ENCODE measurements around the gene UBA52.

- TF ChIP-seq CTCF (conservative IDR thresholded peaks at IDR 0.05; ENCODE audit: low read depth in 2 of 2) (no peak), POLR2AphosphoS5 (IDR thresholded peaks at IDR 0.05; ENCODE audit: low read depth) (no peak), EZH2 (IDR thresholded peaks at IDR 0.05; ENCODE audit: low read depth, unreplicated experiment) (no peak), EZH2phosphoT487 (IDR thresholded peaks at IDR 0.05; ENCODE audit: unreplicated experiment) (no peak), JUNB (IDR thresholded peaks at IDR 0.05; ENCODE audit: unreplicated experiment) (no peak)
- TF ChIP-seq, protein P1, sequence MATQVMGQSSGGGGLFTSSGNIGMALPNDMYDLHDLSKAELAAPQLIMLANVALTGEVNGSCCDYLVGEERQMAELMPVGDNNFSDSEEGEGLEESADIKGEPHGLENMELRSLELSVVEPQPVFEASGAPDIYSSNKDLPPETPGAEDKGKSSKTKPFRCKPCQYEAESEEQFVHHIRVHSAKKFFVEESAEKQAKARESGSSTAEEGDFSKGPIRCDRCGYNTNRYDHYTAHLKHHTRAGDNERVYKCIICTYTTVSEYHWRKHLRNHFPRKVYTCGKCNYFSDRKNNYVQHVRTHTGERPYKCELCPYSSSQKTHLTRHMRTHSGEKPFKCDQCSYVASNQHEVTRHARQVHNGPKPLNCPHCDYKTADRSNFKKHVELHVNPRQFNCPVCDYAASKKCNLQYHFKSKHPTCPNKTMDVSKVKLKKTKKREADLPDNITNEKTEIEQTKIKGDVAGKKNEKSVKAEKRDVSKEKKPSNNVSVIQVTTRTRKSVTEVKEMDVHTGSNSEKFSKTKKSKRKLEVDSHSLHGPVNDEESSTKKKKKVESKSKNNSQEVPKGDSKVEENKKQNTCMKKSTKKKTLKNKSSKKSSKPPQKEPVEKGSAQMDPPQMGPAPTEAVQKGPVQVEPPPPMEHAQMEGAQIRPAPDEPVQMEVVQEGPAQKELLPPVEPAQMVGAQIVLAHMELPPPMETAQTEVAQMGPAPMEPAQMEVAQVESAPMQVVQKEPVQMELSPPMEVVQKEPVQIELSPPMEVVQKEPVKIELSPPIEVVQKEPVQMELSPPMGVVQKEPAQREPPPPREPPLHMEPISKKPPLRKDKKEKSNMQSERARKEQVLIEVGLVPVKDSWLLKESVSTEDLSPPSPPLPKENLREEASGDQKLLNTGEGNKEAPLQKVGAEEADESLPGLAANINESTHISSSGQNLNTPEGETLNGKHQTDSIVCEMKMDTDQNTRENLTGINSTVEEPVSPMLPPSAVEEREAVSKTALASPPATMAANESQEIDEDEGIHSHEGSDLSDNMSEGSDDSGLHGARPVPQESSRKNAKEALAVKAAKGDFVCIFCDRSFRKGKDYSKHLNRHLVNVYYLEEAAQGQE (IDR thresholded peaks at IDR 0.05; ENCODE audit: unreplicated experiment), result no peak
Observed at GRCh38 chr19:18558604-18559003, 13.1 kb upstream of the UBA52 start.
